Measurements from ENCODE around the gene SERPINA1. TPM values are rescaled to one million over a fixed set of nuclear protein-coding genes. Genes with fewer than 3 reads are reported as not detected.
A peak's percentile ranks its signal among the peaks of the same experiment; 100 is the strongest.
"Not testable (repeated sequence)": the region's sequence is repeated elsewhere in the genome, so short reads cannot be mapped to it uniquely, and the experiment has no call there.

Gene SERPINA1
- total RNA-seq, 1 experiment from 2014 or later, result 235 TPM

- no TSS peak for BruUV-seq (replicated peaks)
- H3K9me3 Mint-ChIP-seq (ENCODE audit: low read depth, unreplicated experiment), result no peaks in the 10 kb centered on the region
- H3K36me3 Mint-ChIP-seq (ENCODE audit: insufficient read depth, unreplicated experiment), result no peaks in the 10 kb centered on the region
- TF ChIP-seq, protein P1, sequence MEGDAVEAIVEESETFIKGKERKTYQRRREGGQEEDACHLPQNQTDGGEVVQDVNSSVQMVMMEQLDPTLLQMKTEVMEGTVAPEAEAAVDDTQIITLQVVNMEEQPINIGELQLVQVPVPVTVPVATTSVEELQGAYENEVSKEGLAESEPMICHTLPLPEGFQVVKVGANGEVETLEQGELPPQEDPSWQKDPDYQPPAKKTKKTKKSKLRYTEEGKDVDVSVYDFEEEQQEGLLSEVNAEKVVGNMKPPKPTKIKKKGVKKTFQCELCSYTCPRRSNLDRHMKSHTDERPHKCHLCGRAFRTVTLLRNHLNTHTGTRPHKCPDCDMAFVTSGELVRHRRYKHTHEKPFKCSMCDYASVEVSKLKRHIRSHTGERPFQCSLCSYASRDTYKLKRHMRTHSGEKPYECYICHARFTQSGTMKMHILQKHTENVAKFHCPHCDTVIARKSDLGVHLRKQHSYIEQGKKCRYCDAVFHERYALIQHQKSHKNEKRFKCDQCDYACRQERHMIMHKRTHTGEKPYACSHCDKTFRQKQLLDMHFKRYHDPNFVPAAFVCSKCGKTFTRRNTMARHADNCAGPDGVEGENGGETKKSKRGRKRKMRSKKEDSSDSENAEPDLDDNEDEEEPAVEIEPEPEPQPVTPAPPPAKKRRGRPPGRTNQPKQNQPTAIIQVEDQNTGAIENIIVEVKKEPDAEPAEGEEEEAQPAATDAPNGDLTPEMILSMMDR (IDR thresholded peaks at IDR 0.05; ENCODE audit: unreplicated experiment), result no peak
- H3K4me3 Mint-ChIP-seq (ENCODE audit: low read depth, unreplicated experiment), result no peak overlapping the region
- DNase-seq, result peak; percentile 69
- peaks cover 20% of the 10 kb centered on the region for H3K4me1 Mint-ChIP-seq (ENCODE audit: low read depth, unreplicated experiment)
- CTCF ChIA-PET, result interaction anchor here (1.1 kb wide), 1 partner anchor 16 kb away, joined by 3 read pairs; no protein-coding TSS in a partner anchor
- peak overlapping the region; percentile 48 for H3K27ac Mint-ChIP-seq (ENCODE audit: unreplicated experiment)
- intact Hi-C loops (cut with micrococcal nuclease; ENCODE audit: unreplicated experiment), result no loop called here
- no peaks in the 10 kb centered on the region for H3K27me3 Mint-ChIP-seq (ENCODE audit: unreplicated experiment)
Observed at GRCh38 chr14:94373708-94374107, 14.7 kb downstream of the SERPINA1 start.

DNA sequence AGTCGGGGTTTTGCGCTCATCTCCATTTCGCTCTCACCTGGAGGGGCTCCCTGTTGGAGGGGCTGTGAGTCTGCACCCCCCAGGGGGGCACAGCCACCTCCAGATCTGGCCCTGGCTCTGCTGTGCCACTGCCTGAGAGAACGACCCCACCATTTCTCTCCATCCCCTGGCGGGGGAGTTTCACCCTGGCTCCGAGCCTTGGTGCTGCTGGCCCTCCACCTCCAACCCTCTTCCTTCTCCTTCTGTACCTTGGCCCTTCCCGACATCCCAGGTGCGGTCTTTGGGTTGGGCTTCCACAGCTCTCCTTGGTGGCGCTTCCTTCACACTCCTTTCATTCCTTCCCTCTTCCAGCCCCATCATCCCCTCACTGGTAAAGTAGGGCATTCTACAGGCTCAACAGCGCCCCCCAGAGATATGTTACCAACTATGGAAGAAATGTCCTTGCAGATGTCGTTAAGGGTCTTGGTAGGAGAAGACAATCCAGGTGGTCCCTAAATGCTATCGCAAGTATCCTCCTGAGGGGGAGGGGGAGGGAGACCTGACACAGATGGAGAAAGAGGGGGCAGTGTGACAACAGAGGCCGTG lies 16.3 kb downstream of the SERPINA1 start:
- Mint-ChIP-seq H3K27ac (ENCODE audit: unreplicated experiment) (no peak overlapping the region), H3K27me3 (ENCODE audit: unreplicated experiment) (no peaks in the 10 kb centered on the region), H3K4me1 (ENCODE audit: low read depth, unreplicated experiment) (peaks cover 20% of the 10 kb centered on the region), H3K4me3 (ENCODE audit: low read depth, unreplicated experiment) (no peak overlapping the region), H3K36me3 (ENCODE audit: insufficient read depth, unreplicated experiment) (no peaks in the 10 kb centered on the region), H3K9me3 (ENCODE audit: low read depth, unreplicated experiment) (no peaks in the 10 kb centered on the region)
- CTCF ChIA-PET, result no interaction called here
- intact Hi-C loops (cut with micrococcal nuclease; ENCODE audit: unreplicated experiment), result no loop called here
- no peak for DNase-seq
- no TSS peak for BruUV-seq (replicated peaks)
- TF ChIP-seq, protein P1 (IDR thresholded peaks at IDR 0.05; ENCODE audit: unreplicated experiment), result no peak

- Mint-ChIP-seq H3K27me3 (ENCODE audit: unreplicated experiment) (no peaks in the 10 kb centered on the region), H3K4me1 (ENCODE audit: low read depth, unreplicated experiment) (peaks cover 20% of the 10 kb centered on the region), H3K4me3 (ENCODE audit: low read depth, unreplicated experiment) (no peak overlapping the region), H3K36me3 (ENCODE audit: insufficient read depth, unreplicated experiment) (no peaks in the 10 kb centered on the region), H3K9me3 (ENCODE audit: low read depth, unreplicated experiment) (no peaks in the 10 kb centered on the region), H3K27ac (ENCODE audit: unreplicated experiment) (no peak overlapping the region)
- no TSS peak for BruUV-seq (replicated peaks)
- TF ChIP-seq, protein P1 (IDR thresholded peaks at IDR 0.05; ENCODE audit: unreplicated experiment), result no peak
- intact Hi-C loops (cut with micrococcal nuclease; ENCODE audit: unreplicated experiment), result no loop called here
- no peak for DNase-seq
- CTCF ChIA-PET, result no interaction called here
Observed at GRCh38 chr14:94370524-94370910, 17.9 kb downstream of the SERPINA1 start.

DNA sequence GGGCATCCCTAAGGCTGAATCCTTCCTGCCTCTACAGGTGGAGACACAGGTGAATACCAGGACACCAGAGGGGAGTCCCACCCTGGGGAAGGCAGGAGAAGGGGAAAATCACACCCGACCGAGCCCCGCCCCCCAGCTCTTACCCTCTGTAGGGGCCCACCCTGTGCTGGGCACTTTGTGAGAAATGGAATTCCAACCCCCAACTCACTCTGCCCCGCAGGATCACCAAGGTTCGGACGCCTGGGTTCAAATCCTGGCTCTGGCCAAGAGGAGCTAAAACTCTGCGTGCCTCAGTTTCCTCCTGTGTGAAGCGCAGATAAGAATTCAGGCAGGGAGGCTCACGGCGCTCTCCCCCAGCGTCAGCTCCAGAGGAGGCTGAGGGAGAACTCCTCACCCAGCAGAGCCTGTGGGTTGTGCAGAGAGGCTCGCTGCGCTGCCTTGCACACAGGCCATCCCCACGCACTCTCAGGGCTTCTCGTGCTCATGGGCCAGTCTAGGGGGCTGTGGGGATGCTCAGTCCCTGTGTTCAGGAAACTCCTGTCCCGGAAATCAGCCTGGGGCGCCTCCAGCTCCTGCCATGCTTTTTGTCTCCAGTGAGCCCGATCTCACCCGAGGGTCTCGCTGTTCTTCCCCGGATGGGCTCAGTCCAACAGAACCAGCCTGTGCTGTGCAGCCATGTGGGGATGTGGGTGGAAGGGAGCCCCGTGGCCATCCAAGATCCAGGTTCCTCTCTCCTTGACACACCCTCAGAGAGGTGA lies 18.5 kb downstream of the SERPINA1 start:
- CTCF ChIA-PET; H3K27me3 Mint-ChIP-seq (ENCODE audit: unreplicated experiment); H3K4me3 Mint-ChIP-seq (ENCODE audit: low read depth, unreplicated experiment); H3K27ac Mint-ChIP-seq (ENCODE audit: unreplicated experiment); DNase-seq; intact Hi-C loops (cut with micrococcal nuclease; ENCODE audit: unreplicated experiment); BruUV-seq (replicated peaks); H3K9me3 Mint-ChIP-seq (ENCODE audit: low read depth, unreplicated experiment); H3K36me3 Mint-ChIP-seq (ENCODE audit: insufficient read depth, unreplicated experiment): not testable (repeated sequence)
- H3K4me1 Mint-ChIP-seq (ENCODE audit: low read depth, unreplicated experiment), result peaks cover 18% of the 10 kb centered on the region

DNA sequence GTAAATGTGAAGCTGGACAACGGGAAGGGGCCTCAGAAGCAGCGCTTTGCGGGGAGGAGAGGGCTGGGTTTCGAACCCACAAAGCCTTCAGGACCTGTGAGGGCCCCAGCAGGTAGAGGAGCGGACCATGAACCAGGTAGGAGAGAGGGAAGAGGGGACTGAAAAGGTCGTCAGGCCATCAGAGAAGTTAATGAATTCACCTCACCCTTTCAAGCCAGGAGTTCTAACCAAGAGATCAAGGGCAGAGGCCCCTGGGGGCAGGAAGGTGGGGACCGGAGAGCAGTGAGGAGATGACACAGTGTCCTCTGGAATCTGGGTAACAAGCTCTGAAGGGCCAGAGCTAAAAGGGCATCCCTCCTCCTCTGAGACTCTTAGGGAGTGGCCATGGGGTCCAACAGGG lies 19.4 kb downstream of the SERPINA1 start:
- no TSS peak for BruUV-seq (replicated peaks)
- intact Hi-C loops (cut with micrococcal nuclease; ENCODE audit: unreplicated experiment), result no loop called here
- CTCF ChIA-PET, result no interaction called here
- no peak for DNase-seq
- Mint-ChIP-seq H3K4me1 (ENCODE audit: low read depth, unreplicated experiment) (peaks cover 8% of the 10 kb centered on the region), H3K27ac (ENCODE audit: unreplicated experiment) (no peak overlapping the region), H3K9me3 (ENCODE audit: low read depth, unreplicated experiment) (no peaks in the 10 kb centered on the region), H3K27me3 (ENCODE audit: unreplicated experiment) (no peaks in the 10 kb centered on the region), H3K36me3 (ENCODE audit: insufficient read depth, unreplicated experiment) (no peaks in the 10 kb centered on the region), H3K4me3 (ENCODE audit: low read depth, unreplicated experiment) (no peak overlapping the region)
- TF ChIP-seq, protein P1 (IDR thresholded peaks at IDR 0.05; ENCODE audit: unreplicated experiment), result no peak
